CD14-positive monocyte (primary cell): Measurements from ENCODE around the gene KLHL7. TPM values are rescaled to one million over a fixed set of nuclear protein-coding genes. Genes with fewer than 3 reads are reported as not detected.

Experiments
- DNase-seq, 3 donors: peaks; one replicate each; pipeline ENCODE4 v3.0.0-alpha.2; 2011 to 2022
- H2AFZ ChIP-seq: 2 replicates; pipeline ENCODE4 v1.6.0; 2012; ENCODE audit warnings: mild to moderate bottlenecking, low read depth, low read length, inconsistent platforms; ENCODE audit not compliant: insufficient read depth, poor library complexity, severe bottlenecking
- H3K27ac ChIP-seq, 2 donors: 1 replicate in 1 of 2; 2 replicates in 1 of 2; pipeline ENCODE4 v1.5.1; 2012 to 2013; ENCODE audit warnings: low read length in 2 of 2, control low read depth in 1 of 2, inconsistent platforms in 1 of 2, low read depth in 1 of 2, mild to moderate bottlenecking in 1 of 2
- H3K27me3 ChIP-seq, 2 donors: one replicate each; pipeline versions ENCODE4 v1.6.0 to v1.6.1; 2011 to 2013; ENCODE audit warnings: low read length in 2 of 2; ENCODE audit not compliant: control insufficient read depth in 2 of 2, insufficient read depth in 2 of 2
- H3K36me3 ChIP-seq, 2 donors: replicated peaks in 1 of 2; 1 replicate in 1 of 2; 2 replicates in 1 of 2; pipeline versions ENCODE4 v1.5.1 to v1.6.1; 2012 to 2013; ENCODE audit warnings: low read length in 2 of 2, control low read depth in 1 of 2, inconsistent platforms in 1 of 2, mild to moderate bottlenecking in 1 of 2; ENCODE audit not compliant: insufficient read depth in 2 of 2, control insufficient read depth in 1 of 2
- H3K4me1 ChIP-seq, 2 donors: 1 replicate in 1 of 2; 2 replicates in 1 of 2; pipeline versions ENCODE4 v1.5.1 to v1.6.1; 2012 to 2013; ENCODE audit warnings: low read length in 2 of 2, control low read depth in 1 of 2, inconsistent platforms in 1 of 2, mild to moderate bottlenecking in 1 of 2, moderate library complexity in 1 of 2; ENCODE audit not compliant: insufficient read depth in 2 of 2, control insufficient read depth in 1 of 2
- H3K4me2 ChIP-seq: replicated peaks from 2 replicates; pipeline ENCODE3; 2012; ENCODE audit warnings: low read length, moderate library complexity, mild to moderate bottlenecking; ENCODE audit not compliant: poor library complexity, severe bottlenecking; ENCODE audit errors: extremely low read depth
- H3K4me3 ChIP-seq, 3 experiments: fragments of 200-600 bp in 1 of 3; sonication (generic) in 1 of 3; replicated peaks in 1 of 3; 1 replicate in 2 of 3; 2 replicates in 1 of 3; pipeline ENCODE4 v1.5.1; 2011 to 2013; ENCODE audit warnings: low read length in 3 of 3, mild to moderate bottlenecking in 3 of 3, control low read depth in 2 of 3, low read depth in 2 of 3, inconsistent platforms in 1 of 3, moderate library complexity in 1 of 3
- H3K79me2 ChIP-seq: 2 replicates; pipeline ENCODE4 v1.6.0; 2012; ENCODE audit warnings: mild to moderate bottlenecking, control low read depth, inconsistent platforms, low read length, moderate library complexity; ENCODE audit not compliant: insufficient read depth
- H3K9ac ChIP-seq: 2 replicates; pipeline ENCODE4 v1.6.0; 2017; ENCODE audit warnings: low read length, mild to moderate bottlenecking; ENCODE audit not compliant: insufficient read depth, poor library complexity, severe bottlenecking
- H3K9me3 ChIP-seq, 2 donors: replicated peaks in 1 of 2; 1 replicate in 1 of 2; 2 replicates in 1 of 2; pipeline versions ENCODE4 v1.5.1 to v1.6.1; 2012 to 2013; ENCODE audit warnings: low read length in 2 of 2, control low read depth in 1 of 2; ENCODE audit not compliant: control insufficient read depth in 1 of 2, insufficient read depth in 1 of 2
- H4K20me1 ChIP-seq: 2 replicates; pipeline ENCODE4 v1.6.0; 2012; ENCODE audit warnings: mild to moderate bottlenecking, low read length, control low read depth, moderate library complexity; ENCODE audit not compliant: insufficient read depth
- H3K27ac Mint-ChIP-seq, 7 donors: one replicate each; pipeline ENCODE4 v1.8.0; 2020; ENCODE audit warnings: mild to moderate bottlenecking in 7 of 7, mixed read lengths in 7 of 7, moderate library complexity in 6 of 7, inconsistent platforms in 2 of 7
- H3K27me3 Mint-ChIP-seq, 3 donors: one replicate each; pipeline ENCODE4 v1.8.0; 2021 to 2022; ENCODE audit warnings: low read depth in 3 of 3, mild to moderate bottlenecking in 3 of 3, mixed read lengths in 3 of 3, moderate library complexity in 3 of 3, inconsistent platforms in 1 of 3
- H3K36me3 Mint-ChIP-seq, 2 donors: one replicate each; pipeline ENCODE4 v1.8.0; 2020; ENCODE audit warnings: mixed read lengths in 2 of 2, inconsistent platforms in 1 of 2, mild to moderate bottlenecking in 1 of 2
- H3K4me1 Mint-ChIP-seq: one replicate; pipeline ENCODE4 v1.8.0; 2020; ENCODE audit warnings: mild to moderate bottlenecking, mixed read lengths
- H3K4me3 Mint-ChIP-seq, 2 donors: one replicate each; pipeline ENCODE4 v1.8.0; 2020; ENCODE audit warnings: mild to moderate bottlenecking in 2 of 2, mixed read lengths in 2 of 2, moderate library complexity in 1 of 2
- H3K9me3 Mint-ChIP-seq, 7 donors: one replicate each; pipeline ENCODE4 v1.8.0; 2020 to 2022; ENCODE audit warnings: mixed read lengths in 7 of 7, mild to moderate bottlenecking in 6 of 7, moderate library complexity in 6 of 7, inconsistent platforms in 2 of 7
- WGBS: methylation state at CpG from one replicate; pipeline ENCODE4 v1.1.5; 2013; ENCODE audit warnings: missing lambda C conversion rate; ENCODE audit not compliant: insufficient coverage; 5-methylcytosine and 5-hydroxymethylcytosine counted together
- intact Hi-C, 2 donors: fragments of 100-400 bp; cut with micrococcal nuclease; formaldehyde crosslinking; loops; one replicate each; pipeline versions ENCODE4 v1.15.0 to v1.15.1; 2023
- polyA plus RNA-seq, 3 donors: library from polyadenylated mRNA; depleted of rRNA in 1 of 3; unstranded in 2 of 3; stranded (reverse) in 1 of 3; fragments of 300-500 nt in 2 of 3; fragments of >200 nt in 1 of 3; fragmentation: Illumina TruSeq in 2 of 3; gene quantifications; 1 replicate in 2 of 3; 2 replicates in 1 of 3; pipeline ENCODE4 v1.2.3, GENCODE V29; 2012 to 2021
- TF ChIP-seq, protein P1 (sequence below): fragments of 200-600 bp; IDR thresholded peaks from one replicate; pipeline ENCODE4 v1.8.0; 2022; ENCODE audit warnings: antibody characterized with exemption, mild to moderate bottlenecking

The KLHL7 gene
- polyA plus RNA-seq, 3 donors, result 15.5 to 21.0 (median 17.4) TPM

GRCh38 chr7:23208316-23208715 lies 102.7 kb downstream of the KLHL7 start:
- peak in 2 of 3 donors; percentile 62 to 63 for DNase-seq
- peak overlapping the region in 1 of 2 donors; percentile 87 for H3K4me3 Mint-ChIP-seq
- H3K4me1 Mint-ChIP-seq, result peaks cover 59% of the 10 kb centered on the region

GRCh38 chr7:23210506-23210905 lies 104.9 kb downstream of the KLHL7 start:
- TF ChIP-seq, protein P1, sequence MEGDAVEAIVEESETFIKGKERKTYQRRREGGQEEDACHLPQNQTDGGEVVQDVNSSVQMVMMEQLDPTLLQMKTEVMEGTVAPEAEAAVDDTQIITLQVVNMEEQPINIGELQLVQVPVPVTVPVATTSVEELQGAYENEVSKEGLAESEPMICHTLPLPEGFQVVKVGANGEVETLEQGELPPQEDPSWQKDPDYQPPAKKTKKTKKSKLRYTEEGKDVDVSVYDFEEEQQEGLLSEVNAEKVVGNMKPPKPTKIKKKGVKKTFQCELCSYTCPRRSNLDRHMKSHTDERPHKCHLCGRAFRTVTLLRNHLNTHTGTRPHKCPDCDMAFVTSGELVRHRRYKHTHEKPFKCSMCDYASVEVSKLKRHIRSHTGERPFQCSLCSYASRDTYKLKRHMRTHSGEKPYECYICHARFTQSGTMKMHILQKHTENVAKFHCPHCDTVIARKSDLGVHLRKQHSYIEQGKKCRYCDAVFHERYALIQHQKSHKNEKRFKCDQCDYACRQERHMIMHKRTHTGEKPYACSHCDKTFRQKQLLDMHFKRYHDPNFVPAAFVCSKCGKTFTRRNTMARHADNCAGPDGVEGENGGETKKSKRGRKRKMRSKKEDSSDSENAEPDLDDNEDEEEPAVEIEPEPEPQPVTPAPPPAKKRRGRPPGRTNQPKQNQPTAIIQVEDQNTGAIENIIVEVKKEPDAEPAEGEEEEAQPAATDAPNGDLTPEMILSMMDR, result no peak
- peak overlapping the region; percentile 60 for H3K4me2 ChIP-seq
- DNase-seq, result peak; percentile 44 to 66 (median 58)
- WGBS, result no CpG with 5 or more reads among the region's 2 CpGs
- H3K4me3 ChIP-seq, result peak overlapping the region in 1 of 3 experiments; percentile 35
- H3K79me2 ChIP-seq, result no peaks in the 10 kb centered on the region
- no peak overlapping the region for H3K9ac ChIP-seq
- Mint-ChIP-seq H3K4me1 (peaks cover 57% of the 10 kb centered on the region), H3K27ac (peak overlapping the region; percentile 56 to 94 (median 91)), H3K4me3 (peak overlapping the region in 1 of 2 donors; percentile 62), H3K27me3 (peaks cover 2 to 12% (median 3%) of the 10 kb centered on the region in 3 donors), H3K36me3 (peaks cover 0 to 2% of the 10 kb centered on the region in 2 donors), H3K9me3 (peaks cover 0 to 3% (median 0%) of the 10 kb centered on the region in 7 donors)
- H3K36me3 ChIP-seq, result no peaks in the 10 kb centered on the region
- no peaks in the 10 kb centered on the region for H3K27me3 ChIP-seq
- peaks cover 57 to 62% of the 10 kb centered on the region in 2 donors for H3K4me1 ChIP-seq
- intact Hi-C loops, result no loop called here
- peak overlapping the region; percentile 79 for H3K27ac ChIP-seq
- peak overlapping the region; percentile 26 for H2AFZ ChIP-seq
- no peaks in the 10 kb centered on the region for H4K20me1 ChIP-seq
- no peaks in the 10 kb centered on the region for H3K9me3 ChIP-seq

More at GRCh38 chr7:23208316-23208715, 102.7 kb downstream of the KLHL7 start:
- H3K4me1 ChIP-seq, result peaks cover 55 to 59% of the 10 kb centered on the region in 2 donors
- H3K27ac ChIP-seq, result peak overlapping the region; percentile 36 to 73
- no peaks in the 10 kb centered on the region for H4K20me1 ChIP-seq
- peak overlapping the region; percentile 1 for H3K9ac ChIP-seq
- peaks cover 0 to 3% (median 0%) of the 10 kb centered on the region in 7 donors for H3K9me3 Mint-ChIP-seq
- TF ChIP-seq, protein P1, result no peak
- H3K79me2 ChIP-seq, result no peaks in the 10 kb centered on the region
- H3K36me3 Mint-ChIP-seq, result peaks cover 2 to 13% of the 10 kb centered on the region in 2 donors
- H3K9me3 ChIP-seq, result no peaks in the 10 kb centered on the region
- no CpG with 5 or more reads among the region's 4 CpGs for WGBS
- H3K36me3 ChIP-seq, result no peaks in the 10 kb centered on the region
- peaks cover 8 to 21% (median 8%) of the 10 kb centered on the region in 3 donors for H3K27me3 Mint-ChIP-seq
- H3K27ac Mint-ChIP-seq, result peak overlapping the region; percentile 89 to 98 (median 94)
- H3K4me3 ChIP-seq, result peak overlapping the region in 2 of 3 experiments; percentile 23 to 58
- no peaks in the 10 kb centered on the region for H3K27me3 ChIP-seq
- peak overlapping the region; percentile 78 for H3K4me2 ChIP-seq
- intact Hi-C loops, result loop anchor here (2.0 to 5.0 kb wide), 2 partner anchors 34 to 38 kb away; partner anchors contain the start of gene GPNMB (in 1 of the 2)
- no peak overlapping the region for H2AFZ ChIP-seq
